ENCODE results near the gene GLI3. TPM values are rescaled to one million over a fixed set of nuclear protein-coding genes. Genes with fewer than 3 reads are reported as not detected.

The GLI3 gene
- total and polyA plus RNA-seq, 10 of the 15 experiments (the other 5 are each of a cell fraction or from before 2014, with no cell fraction given), result 0.01 TPM; not detected in 8

DNA sequence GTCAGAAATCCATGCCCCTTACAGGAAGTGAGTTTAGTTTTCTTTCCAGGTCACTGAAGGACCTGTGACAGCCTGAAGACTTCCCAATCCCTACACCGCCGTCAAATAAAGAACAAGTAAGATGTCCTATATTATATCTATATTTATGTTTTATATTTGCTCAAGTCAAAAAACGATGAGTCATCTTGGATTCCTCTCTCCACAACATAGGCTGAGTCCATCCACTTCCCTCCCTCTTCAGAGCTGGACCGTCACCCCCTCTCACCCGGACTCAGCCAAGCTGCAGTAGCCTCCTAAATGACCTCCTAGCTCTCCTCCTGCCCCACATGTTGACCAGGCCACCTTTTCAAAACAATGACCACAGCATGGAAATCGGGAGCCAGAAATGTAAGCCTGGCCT, 53.5 kb downstream of the GLI3 start:
- ChIA-PET POLR2A (no interaction called here), SMC1A (ENCODE audit: uncharacterized antibody, unreplicated experiment) (no interaction called here), RAD21 (ENCODE audit: unreplicated experiment) (no interaction called here), CTCF (no interaction called here)
- no TSS peak for BruUV-seq (replicated peaks)
- 51% methylated on average over 6 of the region's 6 CpGs for WGBS (ENCODE audit: insufficient coverage, insufficient replicate concordance, low lambda C conversion rate, missing lambda C conversion rate)
- Histone ChIP-seq H2AFZ (ENCODE audit: control insufficient read depth, low read depth, low read length) (no peak overlapping the region), H3K4me3 (no peak overlapping the region), H3K27me3 (replicated peaks in 1 of 2; ENCODE audit: control insufficient read depth in 2 of 2, insufficient read depth in 2 of 2, low read length in 1 of 2) (no peaks in the 10 kb centered on the region), H3K4me1 (ENCODE audit: control insufficient read depth, insufficient read depth, low read length) (no peaks in the 10 kb centered on the region), H3K36me3 (ENCODE audit: control insufficient read depth in 2 of 2, insufficient read depth in 2 of 2, low read length in 1 of 2) (no peaks in the 10 kb centered on the region), H3K27ac (ENCODE audit: control insufficient read depth, insufficient read depth) (no peak overlapping the region), H3K4me2 (ENCODE audit: control insufficient read depth, insufficient read depth) (no peak overlapping the region), H4K20me1 (ENCODE audit: control insufficient read depth, insufficient read depth) (no peaks in the 10 kb centered on the region), H3K79me2 (ENCODE audit: control insufficient read depth, insufficient read depth, low read length) (no peaks in the 10 kb centered on the region), H3K9ac (ENCODE audit: control insufficient read depth, insufficient read depth, low read length) (no peak overlapping the region), H3K9me3 (replicated peaks; ENCODE audit: control insufficient read depth, insufficient read depth, low read length) (no peaks in the 10 kb centered on the region)
- intact Hi-C loops (cut with micrococcal nuclease; ENCODE audit: unreplicated experiment) (no loop called here), in situ Hi-C loops (cut with MboI) (no loop called here)
- no peak for ATAC-seq
- no peak for FAIRE-seq
- no peak for DNase-seq (ENCODE audit: low read depth, low spot score)
- TF ChIP-seq CHD4 (IDR thresholded peaks at IDR 0.05), result no peak
- no peak for TF ChIP-seq SMC3 (IDR thresholded peaks at IDR 0.05; ENCODE audit: borderline replicate concordance, low read length)
- TF ChIP-seq STAT3 (IDR thresholded peaks at IDR 0.05; ENCODE audit: low read depth, low read length), result no peak
- TF ChIP-seq, protein P1, sequence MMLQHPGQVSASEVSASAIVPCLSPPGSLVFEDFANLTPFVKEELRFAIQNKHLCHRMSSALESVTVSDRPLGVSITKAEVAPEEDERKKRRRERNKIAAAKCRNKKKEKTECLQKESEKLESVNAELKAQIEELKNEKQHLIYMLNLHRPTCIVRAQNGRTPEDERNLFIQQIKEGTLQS (IDR thresholded peaks at IDR 0.05; ENCODE audit: borderline replicate concordance, extremely low read depth, low read depth, low read length), result no peak
- TF ChIP-seq MEF2A (IDR thresholded peaks at IDR 0.05; ENCODE audit: insufficient read depth, low read depth, low read length), result no peak
- no peak for TF ChIP-seq YBX1 (IDR thresholded peaks at IDR 0.05)
- TF ChIP-seq, protein P2, sequence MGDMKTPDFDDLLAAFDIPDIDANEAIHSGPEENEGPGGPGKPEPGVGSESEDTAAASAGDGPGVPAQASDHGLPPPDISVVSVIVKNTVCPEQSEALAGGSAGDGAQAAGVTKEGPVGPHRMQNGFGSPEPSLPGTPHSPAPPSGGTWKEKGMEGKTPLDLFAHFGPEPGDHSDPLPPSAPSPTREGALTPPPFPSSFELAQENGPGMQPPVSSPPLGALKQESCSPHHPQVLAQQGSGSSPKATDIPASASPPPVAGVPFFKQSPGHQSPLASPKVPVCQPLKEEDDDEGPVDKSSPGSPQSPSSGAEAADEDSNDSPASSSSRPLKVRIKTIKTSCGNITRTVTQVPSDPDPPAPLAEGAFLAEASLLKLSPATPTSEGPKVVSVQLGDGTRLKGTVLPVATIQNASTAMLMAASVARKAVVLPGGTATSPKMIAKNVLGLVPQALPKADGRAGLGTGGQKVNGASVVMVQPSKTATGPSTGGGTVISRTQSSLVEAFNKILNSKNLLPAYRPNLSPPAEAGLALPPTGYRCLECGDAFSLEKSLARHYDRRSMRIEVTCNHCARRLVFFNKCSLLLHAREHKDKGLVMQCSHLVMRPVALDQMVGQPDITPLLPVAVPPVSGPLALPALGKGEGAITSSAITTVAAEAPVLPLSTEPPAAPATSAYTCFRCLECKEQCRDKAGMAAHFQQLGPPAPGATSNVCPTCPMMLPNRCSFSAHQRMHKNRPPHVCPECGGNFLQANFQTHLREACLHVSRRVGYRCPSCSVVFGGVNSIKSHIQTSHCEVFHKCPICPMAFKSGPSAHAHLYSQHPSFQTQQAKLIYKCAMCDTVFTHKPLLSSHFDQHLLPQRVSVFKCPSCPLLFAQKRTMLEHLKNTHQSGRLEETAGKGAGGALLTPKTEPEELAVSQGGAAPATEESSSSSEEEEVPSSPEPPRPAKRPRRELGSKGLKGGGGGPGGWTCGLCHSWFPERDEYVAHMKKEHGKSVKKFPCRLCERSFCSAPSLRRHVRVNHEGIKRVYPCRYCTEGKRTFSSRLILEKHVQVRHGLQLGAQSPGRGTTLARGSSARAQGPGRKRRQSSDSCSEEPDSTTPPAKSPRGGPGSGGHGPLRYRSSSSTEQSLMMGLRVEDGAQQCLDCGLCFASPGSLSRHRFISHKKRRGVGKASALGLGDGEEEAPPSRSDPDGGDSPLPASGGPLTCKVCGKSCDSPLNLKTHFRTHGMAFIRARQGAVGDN (IDR thresholded peaks at IDR 0.05), result no peak
- no peak for TF ChIP-seq ZNF274 (IDR thresholded peaks at IDR 0.05; ENCODE audit: insufficient read depth, insufficient read length)
- TF ChIP-seq, protein P3, sequence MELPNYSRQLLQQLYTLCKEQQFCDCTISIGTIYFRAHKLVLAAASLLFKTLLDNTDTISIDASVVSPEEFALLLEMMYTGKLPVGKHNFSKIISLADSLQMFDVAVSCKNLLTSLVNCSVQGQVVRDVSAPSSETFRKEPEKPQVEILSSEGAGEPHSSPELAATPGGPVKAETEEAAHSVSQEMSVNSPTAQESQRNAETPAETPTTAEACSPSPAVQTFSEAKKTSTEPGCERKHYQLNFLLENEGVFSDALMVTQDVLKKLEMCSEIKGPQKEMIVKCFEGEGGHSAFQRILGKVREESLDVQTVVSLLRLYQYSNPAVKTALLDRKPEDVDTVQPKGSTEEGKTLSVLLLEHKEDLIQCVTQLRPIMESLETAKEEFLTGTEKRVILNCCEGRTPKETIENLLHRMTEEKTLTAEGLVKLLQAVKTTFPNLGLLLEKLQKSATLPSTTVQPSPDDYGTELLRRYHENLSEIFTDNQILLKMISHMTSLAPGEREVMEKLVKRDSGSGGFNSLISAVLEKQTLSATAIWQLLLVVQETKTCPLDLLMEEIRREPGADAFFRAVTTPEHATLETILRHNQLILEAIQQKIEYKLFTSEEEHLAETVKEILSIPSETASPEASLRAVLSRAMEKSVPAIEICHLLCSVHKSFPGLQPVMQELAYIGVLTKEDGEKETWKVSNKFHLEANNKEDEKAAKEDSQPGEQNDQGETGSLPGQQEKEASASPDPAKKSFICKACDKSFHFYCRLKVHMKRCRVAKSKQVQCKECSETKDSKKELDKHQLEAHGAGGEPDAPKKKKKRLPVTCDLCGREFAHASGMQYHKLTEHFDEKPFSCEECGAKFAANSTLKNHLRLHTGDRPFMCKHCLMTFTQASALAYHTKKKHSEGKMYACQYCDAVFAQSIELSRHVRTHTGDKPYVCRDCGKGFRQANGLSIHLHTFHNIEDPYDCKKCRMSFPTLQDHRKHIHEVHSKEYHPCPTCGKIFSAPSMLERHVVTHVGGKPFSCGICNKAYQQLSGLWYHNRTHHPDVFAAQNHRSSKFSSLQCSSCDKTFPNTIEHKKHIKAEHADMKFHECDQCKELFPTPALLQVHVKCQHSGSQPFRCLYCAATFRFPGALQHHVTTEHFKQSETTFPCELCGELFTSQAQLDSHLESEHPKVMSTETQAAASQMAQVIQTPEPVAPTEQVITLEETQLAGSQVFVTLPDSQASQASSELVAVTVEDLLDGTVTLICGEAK (IDR thresholded peaks at IDR 0.05; ENCODE audit: borderline replicate concordance), result no peak
- no peak for TF ChIP-seq RBBP5 (conservative IDR thresholded peaks at IDR 0.05)
- TF ChIP-seq, protein P4, sequence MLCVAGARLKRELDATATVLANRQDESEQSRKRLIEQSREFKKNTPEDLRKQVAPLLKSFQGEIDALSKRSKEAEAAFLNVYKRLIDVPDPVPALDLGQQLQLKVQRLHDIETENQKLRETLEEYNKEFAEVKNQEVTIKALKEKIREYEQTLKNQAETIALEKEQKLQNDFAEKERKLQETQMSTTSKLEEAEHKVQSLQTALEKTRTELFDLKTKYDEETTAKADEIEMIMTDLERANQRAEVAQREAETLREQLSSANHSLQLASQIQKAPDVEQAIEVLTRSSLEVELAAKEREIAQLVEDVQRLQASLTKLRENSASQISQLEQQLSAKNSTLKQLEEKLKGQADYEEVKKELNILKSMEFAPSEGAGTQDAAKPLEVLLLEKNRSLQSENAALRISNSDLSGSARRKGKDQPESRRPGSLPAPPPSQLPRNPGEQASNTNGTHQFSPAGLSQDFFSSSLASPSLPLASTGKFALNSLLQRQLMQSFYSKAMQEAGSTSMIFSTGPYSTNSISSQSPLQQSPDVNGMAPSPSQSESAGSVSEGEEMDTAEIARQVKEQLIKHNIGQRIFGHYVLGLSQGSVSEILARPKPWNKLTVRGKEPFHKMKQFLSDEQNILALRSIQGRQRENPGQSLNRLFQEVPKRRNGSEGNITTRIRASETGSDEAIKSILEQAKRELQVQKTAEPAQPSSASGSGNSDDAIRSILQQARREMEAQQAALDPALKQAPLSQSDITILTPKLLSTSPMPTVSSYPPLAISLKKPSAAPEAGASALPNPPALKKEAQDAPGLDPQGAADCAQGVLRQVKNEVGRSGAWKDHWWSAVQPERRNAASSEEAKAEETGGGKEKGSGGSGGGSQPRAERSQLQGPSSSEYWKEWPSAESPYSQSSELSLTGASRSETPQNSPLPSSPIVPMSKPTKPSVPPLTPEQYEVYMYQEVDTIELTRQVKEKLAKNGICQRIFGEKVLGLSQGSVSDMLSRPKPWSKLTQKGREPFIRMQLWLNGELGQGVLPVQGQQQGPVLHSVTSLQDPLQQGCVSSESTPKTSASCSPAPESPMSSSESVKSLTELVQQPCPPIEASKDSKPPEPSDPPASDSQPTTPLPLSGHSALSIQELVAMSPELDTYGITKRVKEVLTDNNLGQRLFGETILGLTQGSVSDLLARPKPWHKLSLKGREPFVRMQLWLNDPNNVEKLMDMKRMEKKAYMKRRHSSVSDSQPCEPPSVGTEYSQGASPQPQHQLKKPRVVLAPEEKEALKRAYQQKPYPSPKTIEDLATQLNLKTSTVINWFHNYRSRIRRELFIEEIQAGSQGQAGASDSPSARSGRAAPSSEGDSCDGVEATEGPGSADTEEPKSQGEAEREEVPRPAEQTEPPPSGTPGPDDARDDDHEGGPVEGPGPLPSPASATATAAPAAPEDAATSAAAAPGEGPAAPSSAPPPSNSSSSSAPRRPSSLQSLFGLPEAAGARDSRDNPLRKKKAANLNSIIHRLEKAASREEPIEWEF (IDR thresholded peaks at IDR 0.05; ENCODE audit: insufficient replicate concordance, low read depth, low read length), result no peak
- TF ChIP-seq HCFC1 (IDR thresholded peaks at IDR 0.05; ENCODE audit: low read length), result no peak

Data from GM12878 (cell line).